HL-60 (cell line): ENCODE results near the gene SOCS3.

Source experiments
- DNase-seq, 2 experiments: peaks; one replicate each; pipeline ENCODE4 v3.0.0-alpha.2; 2010 to 2020; ENCODE audit warnings: low read depth in 1 of 2, low spot score in 1 of 2
- H3K27ac ChIP-seq: fragments of 250-450 bp; sonication (Bioruptor Pico); replicated peaks from 2 replicates; pipeline ENCODE4 v1.5.1; 2020; ENCODE audit warnings: mild to moderate bottlenecking, moderate library complexity
- H3K27me3 ChIP-seq: fragments of 250-450 bp; sonication (Bioruptor Pico); 2 replicates; pipeline ENCODE4 v1.5.1; 2021; ENCODE audit warnings: mild to moderate bottlenecking, moderate library complexity; ENCODE audit not compliant: insufficient read depth, poor library complexity, severe bottlenecking
- H3K4me3 ChIP-seq: replicated peaks from 2 replicates; pipeline ENCODE4 v1.5.1; 2011; ENCODE audit warnings: mild to moderate bottlenecking, control low read depth, low read length; ENCODE audit not compliant: insufficient read depth
- GABPA ChIP-seq: IDR thresholded peaks from 2 replicates; pipeline ENCODE4 v1.6.1; 2012; ENCODE audit warnings: low read depth
- POLR2AphosphoS5 ChIP-seq: IDR thresholded peaks from 2 replicates; pipeline ENCODE4 v1.6.1; 2012; ENCODE audit warnings: low read depth
- SPI1 ChIP-seq: IDR thresholded peaks from 2 replicates; pipeline ENCODE4 v1.6.1; 2012; ENCODE audit warnings: low read depth, mild to moderate bottlenecking, borderline replicate concordance
- TF ChIP-seq, protein P1 (sequence below): IDR thresholded peaks from 2 replicates; pipeline ENCODE4 v1.6.1; 2012; ENCODE audit warnings: low read depth; ENCODE audit not compliant: insufficient replicate concordance
- TF ChIP-seq, protein P2 (sequence below): IDR thresholded peaks from one replicate; pipeline ENCODE4 v1.5.1; 2011; ENCODE audit warnings: low read length, control low read depth, inconsistent platforms; ENCODE audit not compliant: insufficient read depth

Gene SOCS3

DNA sequence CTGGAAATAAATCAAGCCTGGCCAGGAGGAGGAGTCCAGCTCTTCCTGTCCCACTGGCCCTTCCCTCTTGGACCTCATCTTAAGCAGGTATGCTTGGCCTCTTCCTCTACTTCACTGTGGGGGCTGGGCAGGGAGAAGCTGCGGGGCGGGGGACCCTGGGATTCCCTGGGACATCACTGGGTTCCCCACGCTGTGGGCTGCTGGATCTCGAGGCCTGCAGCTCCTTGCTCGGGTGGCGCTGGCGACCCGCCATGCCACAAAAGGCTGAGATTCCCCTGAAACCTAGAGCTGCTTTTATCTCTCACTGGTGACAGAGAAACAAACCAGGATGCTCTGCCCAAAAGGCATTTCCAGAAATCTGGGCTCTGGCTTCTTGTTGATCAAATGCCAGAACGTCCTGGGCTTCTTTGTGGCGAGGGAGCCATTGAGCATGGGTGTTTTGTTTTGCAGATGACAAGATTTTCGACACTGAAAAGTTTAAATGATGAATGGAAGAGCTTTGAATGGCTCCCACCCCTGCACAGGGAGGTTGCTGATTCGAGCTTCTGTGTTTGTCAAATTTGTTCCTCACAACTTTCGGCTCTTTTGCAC lies 10.0 kb upstream of the SOCS3 start:
- Histone ChIP-seq H3K27me3 (no peaks in the 10 kb centered on the region), H3K27ac (no peak overlapping the region), H3K4me3 (no peak overlapping the region)
- TF ChIP-seq, protein P1, sequence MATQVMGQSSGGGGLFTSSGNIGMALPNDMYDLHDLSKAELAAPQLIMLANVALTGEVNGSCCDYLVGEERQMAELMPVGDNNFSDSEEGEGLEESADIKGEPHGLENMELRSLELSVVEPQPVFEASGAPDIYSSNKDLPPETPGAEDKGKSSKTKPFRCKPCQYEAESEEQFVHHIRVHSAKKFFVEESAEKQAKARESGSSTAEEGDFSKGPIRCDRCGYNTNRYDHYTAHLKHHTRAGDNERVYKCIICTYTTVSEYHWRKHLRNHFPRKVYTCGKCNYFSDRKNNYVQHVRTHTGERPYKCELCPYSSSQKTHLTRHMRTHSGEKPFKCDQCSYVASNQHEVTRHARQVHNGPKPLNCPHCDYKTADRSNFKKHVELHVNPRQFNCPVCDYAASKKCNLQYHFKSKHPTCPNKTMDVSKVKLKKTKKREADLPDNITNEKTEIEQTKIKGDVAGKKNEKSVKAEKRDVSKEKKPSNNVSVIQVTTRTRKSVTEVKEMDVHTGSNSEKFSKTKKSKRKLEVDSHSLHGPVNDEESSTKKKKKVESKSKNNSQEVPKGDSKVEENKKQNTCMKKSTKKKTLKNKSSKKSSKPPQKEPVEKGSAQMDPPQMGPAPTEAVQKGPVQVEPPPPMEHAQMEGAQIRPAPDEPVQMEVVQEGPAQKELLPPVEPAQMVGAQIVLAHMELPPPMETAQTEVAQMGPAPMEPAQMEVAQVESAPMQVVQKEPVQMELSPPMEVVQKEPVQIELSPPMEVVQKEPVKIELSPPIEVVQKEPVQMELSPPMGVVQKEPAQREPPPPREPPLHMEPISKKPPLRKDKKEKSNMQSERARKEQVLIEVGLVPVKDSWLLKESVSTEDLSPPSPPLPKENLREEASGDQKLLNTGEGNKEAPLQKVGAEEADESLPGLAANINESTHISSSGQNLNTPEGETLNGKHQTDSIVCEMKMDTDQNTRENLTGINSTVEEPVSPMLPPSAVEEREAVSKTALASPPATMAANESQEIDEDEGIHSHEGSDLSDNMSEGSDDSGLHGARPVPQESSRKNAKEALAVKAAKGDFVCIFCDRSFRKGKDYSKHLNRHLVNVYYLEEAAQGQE, result no peak
- TF ChIP-seq SPI1 (no peak), GABPA (no peak), POLR2AphosphoS5 (no peak)
- TF ChIP-seq, protein P2, sequence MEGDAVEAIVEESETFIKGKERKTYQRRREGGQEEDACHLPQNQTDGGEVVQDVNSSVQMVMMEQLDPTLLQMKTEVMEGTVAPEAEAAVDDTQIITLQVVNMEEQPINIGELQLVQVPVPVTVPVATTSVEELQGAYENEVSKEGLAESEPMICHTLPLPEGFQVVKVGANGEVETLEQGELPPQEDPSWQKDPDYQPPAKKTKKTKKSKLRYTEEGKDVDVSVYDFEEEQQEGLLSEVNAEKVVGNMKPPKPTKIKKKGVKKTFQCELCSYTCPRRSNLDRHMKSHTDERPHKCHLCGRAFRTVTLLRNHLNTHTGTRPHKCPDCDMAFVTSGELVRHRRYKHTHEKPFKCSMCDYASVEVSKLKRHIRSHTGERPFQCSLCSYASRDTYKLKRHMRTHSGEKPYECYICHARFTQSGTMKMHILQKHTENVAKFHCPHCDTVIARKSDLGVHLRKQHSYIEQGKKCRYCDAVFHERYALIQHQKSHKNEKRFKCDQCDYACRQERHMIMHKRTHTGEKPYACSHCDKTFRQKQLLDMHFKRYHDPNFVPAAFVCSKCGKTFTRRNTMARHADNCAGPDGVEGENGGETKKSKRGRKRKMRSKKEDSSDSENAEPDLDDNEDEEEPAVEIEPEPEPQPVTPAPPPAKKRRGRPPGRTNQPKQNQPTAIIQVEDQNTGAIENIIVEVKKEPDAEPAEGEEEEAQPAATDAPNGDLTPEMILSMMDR, result no peak
- no peak for DNase-seq

DNA sequence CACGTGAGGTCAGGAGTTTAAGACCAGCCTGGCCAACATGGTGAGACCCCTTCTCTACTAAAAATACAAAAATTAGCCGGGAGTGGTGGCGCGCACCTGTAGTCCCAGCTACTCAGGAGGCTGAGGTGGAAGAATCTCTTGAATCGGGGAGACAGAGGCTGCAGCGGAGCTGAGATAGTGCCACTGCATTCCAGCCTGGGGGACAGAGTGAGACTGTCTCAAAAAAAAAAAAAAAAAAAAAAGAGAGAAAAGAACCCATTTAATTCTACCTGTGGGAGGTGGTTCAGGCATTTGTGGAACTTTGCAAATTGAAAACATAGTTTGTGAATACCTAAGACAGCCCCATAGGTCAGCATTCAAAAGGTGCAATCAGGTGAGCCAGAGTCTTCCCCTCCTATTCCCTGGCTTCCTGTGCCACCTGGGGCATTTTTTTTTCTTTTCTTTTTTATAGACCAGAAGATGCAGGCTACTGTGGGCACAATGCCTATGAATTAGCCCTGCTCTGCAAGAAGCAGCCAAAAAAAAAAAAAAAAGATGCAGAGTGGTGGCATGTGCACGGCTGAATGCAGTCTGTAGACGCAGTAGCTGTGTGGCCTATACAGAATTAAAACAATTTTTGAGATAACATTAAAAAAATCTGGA lies 9.1 kb upstream of the SOCS3 start:
- no peak overlapping the region for H3K27ac ChIP-seq
- DNase-seq, result no peak
- no peak for TF ChIP-seq GABPA
- no peak for TF ChIP-seq SPI1
- TF ChIP-seq, protein P2, result no peak
- no peak for TF ChIP-seq POLR2AphosphoS5
- TF ChIP-seq, protein P1, result no peak
- no peak overlapping the region for H3K4me3 ChIP-seq
- no peaks in the 10 kb centered on the region for H3K27me3 ChIP-seq

DNA sequence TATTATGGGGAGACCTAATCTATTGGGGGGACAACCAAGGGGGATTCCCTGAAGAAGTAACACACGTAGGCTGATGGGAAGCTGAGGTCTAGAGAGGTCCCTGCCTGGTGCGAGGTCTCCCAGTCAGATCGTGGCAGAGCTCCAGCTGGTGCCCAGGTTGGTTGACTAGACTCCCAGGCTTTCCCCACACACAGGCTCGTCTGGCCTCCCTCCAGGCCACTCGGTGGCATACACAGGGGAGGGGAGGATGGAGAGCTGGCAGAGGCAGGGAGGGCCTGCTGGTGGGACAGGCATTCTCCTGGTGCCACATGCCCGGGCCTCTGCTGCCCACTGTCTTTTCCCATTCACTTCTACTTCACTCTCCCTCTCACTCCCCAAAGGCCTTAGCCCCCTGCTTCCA lies 8.5 kb upstream of the SOCS3 start:
- Histone ChIP-seq H3K4me3 (no peak overlapping the region), H3K27ac (no peak overlapping the region), H3K27me3 (no peaks in the 10 kb centered on the region)
- no peak for DNase-seq
- TF ChIP-seq, protein P2, result no peak
- no peak for TF ChIP-seq GABPA
- no peak for TF ChIP-seq SPI1
- TF ChIP-seq, protein P1, result no peak
- no peak for TF ChIP-seq POLR2AphosphoS5
